OCI-LY3 (cell line): Measurements from ENCODE around the gene HDDC2.

Experiments used
- H2AFZ ChIP-seq: fragments of 200-600, 300-600 bp; shearing (Covaris generic); 2 replicates; pipeline ENCODE4 v1.6.0; 2014; ENCODE audit warnings: antibody characterized with exemption, low read depth, low read length
- H3K27ac ChIP-seq: fragments of 200-600, 300-600 bp; sonication (generic); 2 replicates; pipeline ENCODE4 v1.5.1; 2014; ENCODE audit warnings: mild to moderate bottlenecking, low read length, moderate library complexity, mixed read lengths
- H3K27me3 ChIP-seq: fragments of 200-600, 300-600 bp; sonication (generic); 2 replicates; pipeline ENCODE4 v1.6.1; 2014; ENCODE audit warnings: low read depth, low read length, mixed read lengths
- H3K36me3 ChIP-seq: fragments of 200-600, 300-600 bp; sonication (generic); replicated peaks from 2 replicates; pipeline ENCODE3; 2014; ENCODE audit warnings: low read depth, low read length, mixed read lengths
- H3K4me1 ChIP-seq: fragments of 300-600, 200-600 bp; sonication (generic); 2 replicates; pipeline ENCODE4 v1.6.1; 2014; ENCODE audit warnings: low read length, mixed read lengths
- H3K4me2 ChIP-seq: fragments of 200-600, 300-600 bp; sonication (generic); 2 replicates; pipeline ENCODE4 v1.6.1; 2014; ENCODE audit warnings: low read length, mixed read lengths
- H3K4me3 ChIP-seq: fragments of 300-600, 200-600 bp; sonication (generic); 2 replicates; pipeline ENCODE4 v1.5.1; 2014; ENCODE audit warnings: antibody characterized with exemption, mild to moderate bottlenecking, low read length, moderate library complexity
- H3K79me2 ChIP-seq: fragments of 300-600, 200-600 bp; shearing (Covaris generic); 2 replicates; pipeline ENCODE4 v1.6.1; 2014; ENCODE audit warnings: mild to moderate bottlenecking, low read length, mixed read lengths
- H3K9ac ChIP-seq: fragments of 300-600, 200-600 bp; shearing (Covaris generic); 2 replicates; pipeline ENCODE4 v1.6.0; 2014; ENCODE audit warnings: mild to moderate bottlenecking, low read length, moderate library complexity
- H3K9me3 ChIP-seq: fragments of 200-600, 300-600 bp; shearing (Covaris generic); 2 replicates; pipeline ENCODE4 v1.6.1; 2014; ENCODE audit warnings: low read length, mixed read lengths; ENCODE audit not compliant: insufficient read depth
- H4K20me1 ChIP-seq: fragments of 200-600, 300-600 bp; sonication (generic); 2 replicates; pipeline ENCODE4 v1.6.1; 2016; ENCODE audit warnings: low read length, mixed read lengths; ENCODE audit not compliant: insufficient read depth
- EZH2phosphoT487 ChIP-seq: fragments of 200-600 bp; shearing (Covaris generic); IDR thresholded peaks from 2 replicates; pipeline ENCODE4 v1.6.1; 2018; ENCODE audit warnings: antibody characterized with exemption, mixed run types, low read depth
- TF ChIP-seq, protein P1 (sequence below): fragments of 200-600, 300-600 bp; sonication (generic); IDR thresholded peaks from 2 replicates; pipeline ENCODE4 v1.5.1; 2014; ENCODE audit warnings: antibody characterized with exemption, low read length, low read depth

HDDC2 gene

DNA sequence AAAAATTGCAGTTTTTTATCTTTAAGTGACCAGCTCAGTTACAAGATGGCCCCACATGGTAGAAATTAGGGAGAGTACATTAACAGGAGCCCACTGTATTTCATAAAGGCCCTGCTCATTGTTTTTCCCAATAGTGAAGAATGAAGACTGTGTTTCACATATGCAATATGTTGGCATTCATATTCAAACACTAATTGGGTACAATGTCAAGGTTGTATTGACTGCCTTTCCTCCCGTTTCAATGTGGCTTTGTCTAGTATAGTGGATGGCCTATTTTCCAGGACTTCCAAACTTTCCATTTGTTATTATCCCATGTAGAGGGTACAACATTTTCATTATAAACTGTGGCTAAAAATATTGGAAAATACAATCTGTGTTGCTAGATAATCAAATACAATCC, 51.3 kb downstream of the HDDC2 start:
- no peak overlapping the region for H3K4me3 ChIP-seq
- H3K36me3 ChIP-seq = no peaks in the 10 kb centered on the region
- no peak overlapping the region for H3K9ac ChIP-seq
- H3K4me1 ChIP-seq = peaks cover 12% of the 10 kb centered on the region
- no peaks in the 10 kb centered on the region for H3K9me3 ChIP-seq
- no peak overlapping the region for H2AFZ ChIP-seq
- no peak overlapping the region for H3K27ac ChIP-seq
- no peaks in the 10 kb centered on the region for H3K27me3 ChIP-seq
- no peak overlapping the region for H3K4me2 ChIP-seq
- TF ChIP-seq, protein P1, sequence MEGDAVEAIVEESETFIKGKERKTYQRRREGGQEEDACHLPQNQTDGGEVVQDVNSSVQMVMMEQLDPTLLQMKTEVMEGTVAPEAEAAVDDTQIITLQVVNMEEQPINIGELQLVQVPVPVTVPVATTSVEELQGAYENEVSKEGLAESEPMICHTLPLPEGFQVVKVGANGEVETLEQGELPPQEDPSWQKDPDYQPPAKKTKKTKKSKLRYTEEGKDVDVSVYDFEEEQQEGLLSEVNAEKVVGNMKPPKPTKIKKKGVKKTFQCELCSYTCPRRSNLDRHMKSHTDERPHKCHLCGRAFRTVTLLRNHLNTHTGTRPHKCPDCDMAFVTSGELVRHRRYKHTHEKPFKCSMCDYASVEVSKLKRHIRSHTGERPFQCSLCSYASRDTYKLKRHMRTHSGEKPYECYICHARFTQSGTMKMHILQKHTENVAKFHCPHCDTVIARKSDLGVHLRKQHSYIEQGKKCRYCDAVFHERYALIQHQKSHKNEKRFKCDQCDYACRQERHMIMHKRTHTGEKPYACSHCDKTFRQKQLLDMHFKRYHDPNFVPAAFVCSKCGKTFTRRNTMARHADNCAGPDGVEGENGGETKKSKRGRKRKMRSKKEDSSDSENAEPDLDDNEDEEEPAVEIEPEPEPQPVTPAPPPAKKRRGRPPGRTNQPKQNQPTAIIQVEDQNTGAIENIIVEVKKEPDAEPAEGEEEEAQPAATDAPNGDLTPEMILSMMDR = no peak
- TF ChIP-seq EZH2phosphoT487 = no peak
- no peaks in the 10 kb centered on the region for H3K79me2 ChIP-seq
- no peaks in the 10 kb centered on the region for H4K20me1 ChIP-seq

DNA sequence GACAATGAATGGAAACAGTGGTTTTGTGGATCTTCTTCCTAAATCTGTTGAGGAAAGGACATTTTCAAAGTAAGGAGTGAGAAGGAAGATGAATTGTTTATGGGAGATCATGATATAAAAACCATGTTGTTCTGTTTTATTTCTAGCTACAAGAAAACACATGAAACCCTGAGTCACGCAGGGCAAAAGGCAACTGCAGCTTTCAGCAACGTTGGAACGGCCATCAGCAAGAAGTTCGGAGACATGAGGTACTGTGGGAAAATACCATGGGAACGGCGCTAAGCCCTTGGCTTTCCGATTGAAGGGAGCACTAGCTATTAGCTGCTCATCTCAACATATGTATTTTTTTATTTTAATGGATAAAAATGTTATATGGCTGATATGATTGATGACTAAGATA, 53.6 kb downstream of the HDDC2 start:
- no peak for TF ChIP-seq EZH2phosphoT487
- TF ChIP-seq, protein P1 = no peak
- H3K79me2 ChIP-seq = no peaks in the 10 kb centered on the region
- no peaks in the 10 kb centered on the region for H3K27me3 ChIP-seq
- no peak overlapping the region for H3K9ac ChIP-seq
- H4K20me1 ChIP-seq = no peaks in the 10 kb centered on the region
- H3K4me1 ChIP-seq = peaks cover 12% of the 10 kb centered on the region
- no peaks in the 10 kb centered on the region for H3K36me3 ChIP-seq
- H3K4me3 ChIP-seq = no peak overlapping the region
- H2AFZ ChIP-seq = no peak overlapping the region
- no peak overlapping the region for H3K4me2 ChIP-seq
- no peak overlapping the region for H3K27ac ChIP-seq
- H3K9me3 ChIP-seq = no peaks in the 10 kb centered on the region

DNA sequence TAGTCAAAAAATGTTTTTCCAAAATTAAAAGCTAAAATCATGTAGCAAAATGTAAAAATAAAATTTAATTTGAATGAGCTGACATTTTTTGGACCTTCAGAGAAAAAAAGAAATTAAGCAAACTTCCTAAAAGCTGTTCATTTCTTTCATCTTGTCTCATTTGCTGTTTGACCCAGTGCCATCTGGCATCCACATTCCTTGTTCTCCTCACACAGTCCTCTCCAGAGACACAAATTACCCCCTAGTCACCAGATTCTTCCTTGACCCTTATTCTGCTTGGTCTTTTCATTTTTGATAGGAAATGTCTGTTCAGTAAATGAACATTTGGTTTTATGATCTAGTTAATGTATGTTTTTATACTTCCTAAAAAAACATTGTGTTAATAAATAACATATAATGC, 55.2 kb downstream of the HDDC2 start:
- H3K9me3 ChIP-seq = no peaks in the 10 kb centered on the region
- no peak overlapping the region for H3K4me3 ChIP-seq
- H3K36me3 ChIP-seq = no peaks in the 10 kb centered on the region
- no peaks in the 10 kb centered on the region for H3K27me3 ChIP-seq
- H3K4me2 ChIP-seq = no peak overlapping the region
- H3K9ac ChIP-seq = no peak overlapping the region
- no peaks in the 10 kb centered on the region for H4K20me1 ChIP-seq
- H3K79me2 ChIP-seq = no peaks in the 10 kb centered on the region
- peaks cover 5% of the 10 kb centered on the region for H3K4me1 ChIP-seq
- H3K27ac ChIP-seq = no peak overlapping the region
- H2AFZ ChIP-seq = no peak overlapping the region
- no peak for TF ChIP-seq EZH2phosphoT487
- TF ChIP-seq, protein P1 = no peak

DNA sequence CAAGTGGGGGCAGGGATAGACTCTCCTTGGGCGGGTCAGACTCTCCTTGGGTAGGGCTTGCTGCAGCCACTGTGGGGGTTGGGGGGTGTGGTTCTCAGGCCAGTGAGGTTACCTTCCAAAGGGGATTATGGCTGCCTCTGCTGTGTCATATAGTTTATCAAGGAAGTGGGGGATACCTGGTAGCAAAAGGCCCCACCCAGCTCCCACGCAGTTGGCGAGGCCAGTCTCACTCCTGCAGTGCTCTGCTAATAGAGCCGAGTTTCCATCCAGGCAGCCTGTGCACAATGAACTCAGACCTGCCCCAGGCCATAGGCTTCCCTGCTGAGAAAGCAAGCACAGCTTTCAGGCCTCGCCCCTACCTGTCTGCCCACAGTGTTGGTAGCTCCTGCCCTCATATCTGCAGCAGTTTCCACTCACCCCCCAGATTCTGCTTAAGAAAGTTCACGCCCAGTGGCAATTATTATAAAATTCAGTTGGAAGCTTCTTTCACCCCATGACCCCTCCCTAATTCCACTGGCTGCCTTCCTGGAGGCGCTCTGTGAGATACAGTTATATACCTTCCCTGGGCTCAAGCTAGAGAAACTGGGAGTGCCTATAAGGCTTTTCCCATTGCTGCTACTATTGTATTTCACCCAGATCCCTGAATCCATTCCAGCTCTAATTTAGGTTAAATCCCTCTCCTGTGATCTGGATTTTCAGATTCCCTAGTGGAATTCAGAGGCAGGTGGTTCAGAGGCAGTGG, 56.1 kb downstream of the HDDC2 start:
- H3K4me3 ChIP-seq = no peak overlapping the region
- H4K20me1 ChIP-seq = no peaks in the 10 kb centered on the region
- no peaks in the 10 kb centered on the region for H3K9me3 ChIP-seq
- no peaks in the 10 kb centered on the region for H3K36me3 ChIP-seq
- no peak overlapping the region for H3K4me2 ChIP-seq
- H3K4me1 ChIP-seq = peaks cover 2% of the 10 kb centered on the region; the same call in 1 of the 2 replicates
- no peaks in the 10 kb centered on the region for H3K79me2 ChIP-seq
- no peak overlapping the region for H3K27ac ChIP-seq
- H3K27me3 ChIP-seq = no peaks in the 10 kb centered on the region
- H3K9ac ChIP-seq = no peak overlapping the region
- TF ChIP-seq EZH2phosphoT487 = no peak
- no peak overlapping the region for H2AFZ ChIP-seq
